Glomerular visceral epithelial cell (primary cell): ENCODE measurements around the gene YIPF2.
A peak's percentile ranks its signal among the peaks of the same experiment; 100 is the strongest.
"Not testable (repeated sequence)": the region's sequence is repeated elsewhere in the genome, so short reads cannot be mapped to it uniquely, and the experiment has no call there.

ENCODE experiments used
- DNase-seq: peaks from one replicate; pipeline ENCODE4 v3.0.0-alpha.2; 2016; ENCODE audit errors: extremely low spot score

YIPF2 gene

GRCh38 chr19:10928563-10929401 is at the start of gene YIPF2, which contains the start of gene TIMM29:
TSS of gene YIPF2 (minus strand) at chr19:10928639. CDS start at chr19:10928410, 229 bp downstream.
TSS of gene TIMM29 (plus strand) at chr19:10928811. CDS start at chr19:10928823, 12 bp downstream.
- peak; percentile 99 for DNase-seq

- no peak for DNase-seq
Measured at GRCh38 chr19:10977742-10978092, 49.3 kb upstream of the YIPF2 start.

- no peak for DNase-seq
Measured at GRCh38 chr19:10976131-10976892, 47.9 kb upstream of the YIPF2 start.

GRCh38 chr19:10975374-10976130 is 47.1 kb upstream of the YIPF2 start:
- DNase-seq, result peak; percentile 25

GRCh38 chr19:10971107-10971726 is 42.8 kb upstream of the YIPF2 start:
- DNase-seq, result no peak

- peak; percentile 40 for DNase-seq
Measured at GRCh38 chr19:10968527-10969135, 40.2 kb upstream of the YIPF2 start.

GRCh38 chr19:10966809-10967208 is 38.4 kb upstream of the YIPF2 start:
- DNase-seq, result no peak

GRCh38 chr19:10965398-10965797 is 37.0 kb upstream of the YIPF2 start:
- DNase-seq, result no peak

GRCh38 chr19:10964903-10965302 is 36.5 kb upstream of the YIPF2 start:
- DNase-seq, result no peak

GRCh38 chr19:10963865-10964264 is 35.4 kb upstream of the YIPF2 start:
- no peak for DNase-seq

- no peak for DNase-seq
Measured at GRCh38 chr19:10962863-10963262, 34.4 kb upstream of the YIPF2 start.

- DNase-seq, result peak; percentile 31
Measured at GRCh38 chr19:10961073-10961860, 32.8 kb upstream of the YIPF2 start.

GRCh38 chr19:10960314-10961072 is 32.1 kb upstream of the YIPF2 start, which contains the start of gene SMARCA4:
TSS of gene SMARCA4 (plus strand) at chr19:10961030. CDS start at chr19:10984152, 23,122 bp downstream.
- peak; percentile 98 for DNase-seq

GRCh38 chr19:10959277-10959968 is 31.0 kb upstream of the YIPF2 start:
- not testable (repeated sequence) for DNase-seq

- DNase-seq, result no peak
Measured at GRCh38 chr19:10952809-10953208, 24.4 kb upstream of the YIPF2 start.

- peak; percentile 56 for DNase-seq
Measured at GRCh38 chr19:10946958-10947657, 18.7 kb upstream of the YIPF2 start.

GRCh38 chr19:10945264-10945663 is 16.8 kb upstream of the YIPF2 start:
- no peak for DNase-seq

- not testable (repeated sequence) for DNase-seq
Measured at GRCh38 chr19:10943412-10943811, 15.0 kb upstream of the YIPF2 start.
